Loucy (cell line): ENCODE data around the gene DNTTIP2.

ENCODE experiments used
- H2AFZ ChIP-seq: fragments of 200-600 bp; sonication (generic); 2 replicates; pipeline ENCODE4 v1.6.0; 2016; ENCODE audit warnings: antibody characterized with exemption, mild to moderate bottlenecking, low read length, moderate library complexity
- H3F3A ChIP-seq: fragments of 200-600 bp; 2 replicates; pipeline ENCODE4 v1.6.0; 2016; ENCODE audit warnings: antibody characterized with exemption, low read depth, mild to moderate bottlenecking
- H3K27me3 ChIP-seq: fragments of 200-600 bp; sonication (generic); 2 replicates; pipeline ENCODE4 v1.6.1; 2014; ENCODE audit warnings: low read length, mild to moderate bottlenecking; ENCODE audit not compliant: insufficient read depth, poor library complexity, severe bottlenecking
- H3K36me3 ChIP-seq: fragments of 200-600 bp; sonication (generic); 2 replicates; pipeline ENCODE4 v1.6.1; 2016; ENCODE audit warnings: low read length; ENCODE audit not compliant: insufficient read depth
- H3K4me1 ChIP-seq: fragments of 200-600 bp; sonication (generic); 2 replicates; pipeline ENCODE4 v1.5.1; 2014; ENCODE audit warnings: low read length, mild to moderate bottlenecking; ENCODE audit not compliant: insufficient read depth, poor library complexity, severe bottlenecking
- H3K4me2 ChIP-seq: fragments of 200-600 bp; sonication (generic); 2 replicates; pipeline ENCODE4 v1.6.0; 2014; ENCODE audit warnings: antibody characterized with exemption, low read length, low read depth, mild to moderate bottlenecking; ENCODE audit not compliant: poor library complexity, severe bottlenecking
- H3K4me3 ChIP-seq: fragments of 200-600 bp; sonication (generic); 2 replicates; pipeline ENCODE4 v1.5.1; 2014; ENCODE audit warnings: low read length, mild to moderate bottlenecking, mixed read lengths; ENCODE audit not compliant: poor library complexity, severe bottlenecking
- H3K79me2 ChIP-seq: fragments of 200-600 bp; sonication (generic); 2 replicates; pipeline ENCODE4 v1.6.1; 2014; ENCODE audit warnings: low read length; ENCODE audit not compliant: insufficient read depth
- H3K9ac ChIP-seq: fragments of 200-600 bp; sonication (generic); 2 replicates; pipeline ENCODE4 v1.6.0; 2014; ENCODE audit warnings: mild to moderate bottlenecking, low read depth, low read length, moderate library complexity; ENCODE audit not compliant: poor library complexity, severe bottlenecking
- H3K9me2 ChIP-seq: fragments of 200-600 bp; sonication (generic); replicated peaks from 2 replicates; pipeline ENCODE4 v1.6.1; 2016; ENCODE audit warnings: low read depth, low read length, mixed read lengths
- H3K9me3 ChIP-seq: fragments of 200-600 bp; sonication (generic); 2 replicates; pipeline ENCODE4 v1.6.1; 2014; ENCODE audit warnings: mild to moderate bottlenecking, antibody characterized with exemption, low read length, low read depth; ENCODE audit not compliant: insufficient read depth
- H4K20me1 ChIP-seq: fragments of 200-600 bp; sonication (generic); 2 replicates; pipeline ENCODE4 v1.6.0; 2014; ENCODE audit warnings: antibody characterized with exemption, low read length, mild to moderate bottlenecking; ENCODE audit not compliant: insufficient read depth, poor library complexity, severe bottlenecking
- CTCF ChIP-seq: fragments of 200-600 bp; sonication (generic); conservative IDR thresholded peaks from 2 replicates; pipeline ENCODE4 v1.5.1; 2014; ENCODE audit warnings: mild to moderate bottlenecking, antibody characterized with exemption, low read length
- EZH2phosphoT487 ChIP-seq: fragments of 200-600 bp; IDR thresholded peaks from 2 replicates; pipeline ENCODE4 v1.6.1; 2018; ENCODE audit warnings: antibody characterized with exemption, mild to moderate bottlenecking, moderate library complexity, borderline replicate concordance

Gene DNTTIP2

GRCh38 chr1:93909146-93910050, 30.4 kb upstream of the DNTTIP2 start, which contains the start of gene GCLM:
Gene GCLM, minus strand, starts transcription at chr1:93909430. Its CDS starts 267 bp downstream, at chr1:93909163.
- Histone ChIP-seq H3K27me3 (no peaks in the 10 kb centered on the region), H3K9me2 (no peaks in the 10 kb centered on the region), H4K20me1 (peaks cover 20% of the 10 kb centered on the region), H3K9ac (peak within 1 kb of the TSS; percentile 70), H3K4me3 (peak within 1 kb of the TSS; percentile 90), H3K4me2 (peak within 1 kb of the TSS; percentile 96), H3K9me3 (no peaks in the 10 kb centered on the region), H3F3A (no peaks in the 10 kb centered on the region; the same call in 1 of the 2 replicates), H3K4me1 (peaks cover 46% of the 10 kb centered on the region), H3K36me3 (no peaks in the 10 kb centered on the region), H3K79me2 (peaks cover 43% of the 10 kb centered on the region), H2AFZ (peak within 1 kb of the TSS; percentile 98)
- TF ChIP-seq CTCF: peak; percentile 70
- TF ChIP-seq EZH2phosphoT487: no peak

- no peaks in the 10 kb centered on the region for H3K27me3 ChIP-seq
- no peaks in the 10 kb centered on the region; the same call in 1 of the 2 replicates for H3F3A ChIP-seq
- H3K36me3 ChIP-seq: 0 out of 2 replicates have a peak, but pooled peaks cover 2% of the 10 kb centered on the region
- peak overlapping the region; percentile 90 for H3K4me3 ChIP-seq
- no peaks in the 10 kb centered on the region for H3K9me3 ChIP-seq
- H3K4me1 ChIP-seq: peaks cover 54% of the 10 kb centered on the region
- H3K9ac ChIP-seq: peak overlapping the region; percentile 70
- peak overlapping the region; percentile 91 for H2AFZ ChIP-seq
- H3K4me2 ChIP-seq: peak overlapping the region; percentile 96
- H3K79me2 ChIP-seq: peaks cover 50% of the 10 kb centered on the region
- peaks cover 25% of the 10 kb centered on the region for H4K20me1 ChIP-seq
- no peak for TF ChIP-seq CTCF
- no peak for TF ChIP-seq EZH2phosphoT487
- H3K9me2 ChIP-seq: no peaks in the 10 kb centered on the region
Measured at GRCh38 chr1:93908394-93909145, 29.6 kb upstream of the DNTTIP2 start.

GRCh38 chr1:93907718-93908117, 28.7 kb upstream of the DNTTIP2 start:
- H3K9ac ChIP-seq: peak overlapping the region; percentile 70
- peaks cover 50% of the 10 kb centered on the region for H3K79me2 ChIP-seq

More at GRCh38 chr1:93907718-93908117, 28.7 kb upstream of the DNTTIP2 start:
- peaks cover 25% of the 10 kb centered on the region for H4K20me1 ChIP-seq
- no peaks in the 10 kb centered on the region for H3K27me3 ChIP-seq
- peak overlapping the region; percentile 96 for H3K4me2 ChIP-seq
- H3K4me3 ChIP-seq: peak overlapping the region; percentile 90
- peaks cover 54% of the 10 kb centered on the region for H3K4me1 ChIP-seq
- 0 out of 2 replicates have a peak, but pooled peaks cover 2% of the 10 kb centered on the region for H3K36me3 ChIP-seq
- H3K9me3 ChIP-seq: no peaks in the 10 kb centered on the region
- H2AFZ ChIP-seq: no peak overlapping the region
- TF ChIP-seq CTCF (no peak), EZH2phosphoT487 (no peak)
- H3F3A ChIP-seq: no peaks in the 10 kb centered on the region; the same call in 1 of the 2 replicates
- H3K9me2 ChIP-seq: no peaks in the 10 kb centered on the region
